8988T (cell line): ENCODE measurements around the gene DHX58.

ENCODE experiments used
- DNase-seq: peaks from one replicate; pipeline ENCODE4 v3.0.0; 2011

The DHX58 gene

DNA sequence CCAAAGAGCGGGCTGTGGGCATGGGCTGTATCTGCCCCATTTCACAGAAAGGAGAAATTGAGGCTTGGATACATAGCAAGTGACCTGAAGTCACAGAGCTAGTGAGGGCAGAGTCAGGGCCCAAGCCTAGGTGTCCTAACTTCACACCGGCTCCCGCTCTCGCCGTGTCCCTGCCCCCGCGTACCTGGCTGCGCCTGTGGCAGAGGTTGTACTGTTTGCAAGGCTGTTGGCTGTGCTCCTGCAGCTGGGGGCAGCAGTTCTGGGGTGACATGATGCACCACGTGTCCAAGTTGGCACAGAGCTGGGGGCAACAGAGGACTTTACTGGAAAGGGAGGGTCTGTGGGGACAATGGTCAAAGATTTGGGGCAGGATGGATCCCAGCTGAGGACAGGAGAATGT lies 3.4 kb downstream of the DHX58 start:
- no peak for DNase-seq

DNA sequence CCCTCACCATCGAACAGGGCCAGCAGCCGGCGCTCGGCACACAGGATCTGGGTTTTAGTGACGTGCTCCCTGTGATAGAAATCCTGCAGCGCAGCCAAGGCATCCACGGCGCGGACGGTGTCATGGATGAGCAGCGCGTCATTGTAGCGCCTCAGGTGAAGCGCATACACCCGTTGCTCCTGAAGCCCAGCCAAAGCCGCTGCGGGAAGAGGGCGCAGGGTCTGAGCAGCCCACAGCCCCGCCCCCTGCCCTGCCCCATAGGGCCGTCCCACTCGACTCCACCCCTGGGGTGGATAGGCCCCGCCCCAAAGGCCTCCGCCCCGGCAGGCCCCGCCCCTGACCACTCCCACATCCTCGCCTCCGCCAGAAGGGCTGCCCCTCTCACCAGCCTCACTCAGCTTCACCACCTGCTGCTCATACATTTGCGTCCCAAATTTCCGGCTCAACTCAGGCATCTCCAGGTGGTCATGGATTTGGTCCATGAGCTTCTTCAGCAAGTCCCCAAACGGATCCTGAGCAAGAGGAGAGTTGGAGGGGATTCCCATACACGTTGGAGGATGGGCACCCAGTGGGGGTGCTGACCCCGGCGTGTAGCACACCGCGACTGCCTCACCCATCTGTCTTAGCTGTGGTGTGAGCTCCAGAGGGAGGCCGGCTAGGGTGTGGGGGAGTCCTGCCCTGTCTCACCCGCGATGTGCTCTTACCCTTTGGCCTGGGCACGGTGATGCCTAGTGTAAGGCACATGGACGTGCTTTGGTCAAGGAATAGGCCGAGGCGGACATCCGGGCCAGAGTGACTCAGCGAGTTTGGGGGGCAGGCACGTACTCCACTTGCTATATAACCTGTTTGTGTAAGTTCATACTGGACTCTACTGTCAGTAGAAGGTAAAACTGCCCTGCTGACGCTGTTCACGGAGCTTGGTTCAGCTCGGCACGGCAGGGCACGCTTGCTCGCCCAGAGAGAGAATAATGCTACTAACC lies 4.6 kb downstream of the DHX58 start:
- DNase-seq = peak; percentile 88

DNA sequence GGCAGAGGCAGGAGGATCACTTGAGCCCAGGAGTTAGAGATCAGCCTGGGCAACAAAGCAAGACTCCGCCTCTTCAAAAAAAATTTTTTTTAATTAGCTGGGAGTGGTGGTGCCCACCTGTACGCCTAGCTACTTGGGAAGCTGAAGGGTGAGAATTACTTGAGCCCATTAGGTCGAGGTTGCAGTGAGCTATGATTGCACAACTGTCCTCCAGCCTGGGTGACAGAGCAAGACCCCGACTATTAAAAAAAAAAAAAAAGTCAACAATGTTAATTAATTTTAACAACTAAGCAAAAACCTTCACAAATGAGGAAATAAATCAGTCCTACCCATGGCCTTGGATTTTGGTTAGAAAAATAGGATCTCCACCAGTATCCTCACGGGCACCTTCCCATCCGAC lies 5.4 kb downstream of the DHX58 start:
- DNase-seq = no peak

DNA sequence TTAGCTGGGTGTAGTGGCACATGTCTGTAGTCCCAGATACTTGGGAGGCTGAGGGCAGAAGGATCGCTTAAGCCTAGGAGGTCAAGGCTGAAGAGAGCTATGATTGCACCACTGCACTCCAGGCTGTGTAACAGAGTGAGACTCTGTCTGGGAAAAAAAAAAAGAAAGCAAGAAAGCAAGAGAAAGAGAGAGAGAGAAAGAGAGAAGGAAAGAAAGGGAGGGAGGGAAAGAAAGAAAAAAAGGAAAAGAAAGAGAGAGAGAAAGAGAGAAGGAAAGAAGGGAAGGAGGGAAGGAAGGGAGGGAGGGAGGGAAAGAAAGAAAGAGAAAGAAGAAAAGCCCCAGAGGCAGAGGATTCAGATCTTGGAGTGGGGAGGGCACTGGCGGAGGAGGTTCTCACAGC lies 6.5 kb downstream of the DHX58 start:
- no peak for DNase-seq

DNA sequence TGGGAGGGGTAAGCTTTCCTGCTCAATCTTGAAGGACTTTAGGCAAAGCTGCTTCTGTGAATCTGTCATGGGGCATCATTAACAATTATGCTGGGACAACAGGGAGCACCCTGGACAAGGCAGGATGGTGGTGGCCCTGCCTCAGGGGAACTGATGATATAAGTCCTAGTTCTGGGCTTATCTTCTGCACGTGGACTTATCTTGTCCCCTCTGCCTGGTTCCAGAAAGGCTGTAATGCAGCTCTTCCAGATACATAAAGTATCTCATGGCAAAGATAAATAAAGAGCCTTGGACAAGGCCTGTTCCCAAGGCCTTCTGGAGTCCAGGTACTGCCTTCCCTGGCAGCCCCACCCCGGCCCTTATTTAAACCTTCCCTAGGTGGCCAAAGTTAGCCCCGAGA lies 8.2 kb downstream of the DHX58 start:
- no peak for DNase-seq

DNA sequence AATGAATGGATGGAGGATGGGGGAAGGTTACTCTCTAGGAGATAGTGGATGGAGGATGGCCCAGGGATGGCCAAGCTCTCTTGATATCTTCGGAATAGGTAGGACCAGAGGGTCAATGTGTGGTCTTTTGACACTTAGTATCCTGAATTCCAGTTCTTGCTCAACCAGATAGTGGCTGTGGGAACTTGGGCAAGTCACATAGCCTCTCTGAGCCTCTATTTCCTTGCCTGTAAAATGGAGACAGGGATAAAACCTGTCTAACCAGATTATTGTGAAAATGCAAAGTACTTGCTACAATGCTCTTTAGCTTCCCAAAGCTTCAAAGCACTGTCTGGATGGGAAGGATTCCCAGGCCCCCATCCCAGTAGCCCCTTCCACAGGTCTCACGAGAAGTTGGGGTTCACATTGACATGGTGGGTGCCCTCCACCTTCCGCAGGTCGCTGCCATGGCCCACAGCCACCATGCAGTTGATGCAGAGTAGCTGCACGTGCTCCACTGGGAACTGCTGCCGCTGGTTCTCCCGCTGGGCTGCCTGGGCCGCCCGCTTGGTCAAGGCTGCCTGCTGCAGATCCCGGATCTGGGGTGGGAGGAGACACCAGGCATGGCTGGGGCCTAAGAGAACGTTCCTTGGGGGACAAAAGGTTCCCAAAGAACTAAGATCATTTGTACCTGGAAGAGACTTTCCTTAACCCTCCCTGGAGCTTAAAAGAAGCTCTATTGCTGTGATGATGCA lies 9.1 kb downstream of the DHX58 start:
- no peak for DNase-seq

DNA sequence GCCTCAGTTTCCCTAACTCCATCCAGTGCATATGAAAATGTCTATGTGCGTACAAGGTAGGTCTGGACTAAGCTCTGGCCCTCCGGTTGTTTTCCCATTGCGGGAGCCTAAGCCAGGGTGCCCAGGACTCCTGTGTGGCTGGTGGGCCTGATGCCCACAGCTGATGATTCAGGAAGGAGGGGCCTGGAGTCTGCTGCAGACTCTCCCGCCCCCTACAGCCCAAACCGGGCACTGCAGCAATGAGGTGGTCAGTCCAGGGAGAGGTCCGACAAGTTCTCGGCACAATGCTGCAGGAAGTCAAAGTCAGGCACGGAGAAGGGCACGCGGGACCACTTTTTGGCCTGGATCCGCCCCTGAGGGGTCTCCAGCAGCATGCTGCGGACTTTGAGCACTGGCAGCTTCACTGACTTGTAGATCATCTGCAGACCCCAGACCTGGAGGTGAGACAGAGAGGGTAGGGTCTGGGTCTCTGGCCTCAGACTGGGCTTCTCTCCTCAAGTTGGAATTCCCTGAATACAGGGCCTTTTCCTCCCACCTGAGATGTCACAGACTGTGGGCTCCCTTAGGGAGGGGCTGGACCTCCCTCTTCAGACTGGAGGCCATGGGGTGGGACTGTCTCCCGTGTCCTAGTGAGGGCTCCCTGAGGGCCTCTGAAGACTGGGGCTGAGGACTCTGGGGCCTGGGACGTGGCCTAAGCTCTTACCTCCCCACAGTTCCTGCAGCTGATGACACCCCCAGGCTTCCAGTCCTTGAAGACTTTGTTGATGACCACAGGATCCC lies 10.8 kb downstream of the DHX58 start:
- peak; percentile 95 for DNase-seq

DNA sequence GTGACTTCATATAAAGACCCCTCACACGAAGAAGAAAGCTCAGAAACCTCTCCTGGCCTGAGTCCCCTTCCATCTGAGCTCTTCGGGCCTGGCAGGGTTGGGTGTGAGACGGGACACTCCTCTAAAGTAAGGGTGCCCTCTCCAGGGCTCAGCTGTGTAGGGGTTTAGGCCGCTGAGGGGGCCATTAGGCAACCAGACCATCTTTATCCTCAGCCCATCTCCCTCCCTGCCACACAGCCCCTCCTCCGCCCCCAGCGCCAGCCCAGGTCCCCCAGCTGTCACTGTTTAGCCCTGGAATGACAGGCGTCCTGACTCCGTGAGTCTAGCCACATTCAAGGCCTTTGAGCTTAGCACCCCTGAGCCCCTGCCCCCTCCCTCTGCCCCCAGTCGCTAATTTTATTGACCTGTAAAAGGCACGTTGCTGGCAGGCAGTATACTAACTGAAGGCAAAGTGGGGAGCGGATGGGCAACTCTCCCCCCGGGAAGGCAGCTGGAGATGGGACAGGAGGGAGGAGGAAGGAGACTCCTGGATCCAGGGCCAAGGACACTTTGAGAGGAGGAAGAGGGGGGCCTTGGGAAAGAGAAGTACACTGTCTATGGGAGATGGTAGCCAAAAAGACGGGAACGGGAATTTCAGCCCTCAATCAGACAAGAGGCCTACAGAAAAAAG lies 13.6 kb downstream of the DHX58 start:
- DNase-seq = no peak

DNA sequence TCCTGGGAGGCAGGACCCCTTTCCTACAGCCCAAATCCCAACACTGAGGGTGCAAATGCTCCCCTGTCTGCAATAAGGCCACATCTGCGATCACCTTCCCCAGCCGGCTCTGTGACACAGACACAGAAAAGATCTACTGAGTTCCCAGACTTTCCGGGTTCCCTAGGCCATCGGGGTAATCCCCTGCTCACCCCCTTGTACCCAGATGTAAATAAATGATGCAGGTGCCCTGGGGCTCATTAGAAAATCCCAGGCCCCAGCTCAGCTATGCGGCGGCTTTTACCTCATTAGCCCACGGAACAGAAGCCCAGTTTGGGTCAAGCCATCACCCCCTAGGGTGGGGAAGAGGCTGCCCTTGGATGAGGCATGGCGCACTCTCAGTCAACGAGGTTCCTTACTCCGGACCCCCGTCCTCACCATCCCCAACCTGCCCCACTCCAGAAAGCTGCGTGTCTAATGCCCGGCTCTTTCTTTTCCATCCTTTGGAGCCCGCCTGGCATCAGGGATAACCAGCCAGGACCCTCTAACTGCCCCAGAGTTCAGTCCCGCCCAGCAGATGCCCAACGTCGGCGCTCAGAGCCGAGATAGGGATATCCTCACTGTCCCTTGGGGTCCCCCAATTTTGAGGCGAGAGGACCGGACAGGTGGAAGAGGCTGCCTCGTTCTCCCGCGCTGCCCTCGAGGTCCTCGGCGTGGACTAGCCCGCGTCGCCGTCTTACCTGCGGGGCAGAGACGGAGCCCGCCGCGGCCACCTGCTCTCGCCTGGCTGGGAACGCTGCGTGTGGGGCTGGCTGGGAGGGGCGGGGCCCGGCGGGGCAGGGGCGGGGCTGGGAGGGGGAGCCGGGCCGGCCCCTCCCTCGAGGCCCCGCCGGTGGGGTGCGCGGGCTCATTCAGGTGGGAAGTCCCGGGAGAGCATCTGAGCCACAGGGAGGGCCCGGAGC lies 14.6 kb downstream of the DHX58 start, which contains the start of gene ZNF385C:
Gene ZNF385C (minus strand): TSS at position 783 of the 941 bp plus-strand sequence. CDS start 35,417 bp downstream, outside the sequence.
- DNase-seq = no peak

DNA sequence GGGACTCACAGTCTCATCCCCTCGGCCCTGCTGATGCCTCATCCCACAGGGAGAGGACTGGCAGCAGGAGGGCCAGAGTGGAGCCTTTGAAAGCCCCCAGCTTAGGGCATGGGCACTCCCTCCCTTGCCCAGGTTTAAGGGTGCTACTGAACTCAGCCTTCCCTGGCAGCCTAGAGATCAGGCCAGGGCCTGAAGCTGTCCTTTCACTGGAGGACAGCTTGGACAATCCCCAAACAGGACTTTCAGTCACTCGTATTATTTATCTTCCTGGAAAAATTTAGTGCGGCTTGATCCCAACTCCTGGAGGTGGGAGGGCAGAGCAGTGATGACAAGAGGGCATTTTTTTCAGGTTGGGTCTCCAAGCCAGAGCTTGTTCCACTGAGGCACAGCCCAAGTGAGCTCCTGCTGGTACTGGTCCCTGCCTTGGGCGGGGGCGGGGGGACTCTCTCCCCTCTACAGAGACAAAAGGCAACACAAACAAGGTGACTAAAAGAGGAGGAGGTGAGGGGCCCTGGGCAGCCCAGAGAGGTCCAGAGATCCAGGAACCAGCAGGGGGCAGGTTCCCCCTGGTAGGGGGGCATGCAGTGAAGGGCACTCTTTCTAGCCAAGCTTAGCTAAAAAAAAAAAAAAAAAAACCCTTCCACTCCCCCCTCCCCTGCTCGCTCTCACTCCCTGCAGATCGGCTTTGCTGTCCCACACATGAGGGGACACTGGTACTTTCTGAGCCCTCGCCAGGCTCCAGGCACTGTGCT lies 16.0 kb downstream of the DHX58 start:
- no peak for DNase-seq

DNA sequence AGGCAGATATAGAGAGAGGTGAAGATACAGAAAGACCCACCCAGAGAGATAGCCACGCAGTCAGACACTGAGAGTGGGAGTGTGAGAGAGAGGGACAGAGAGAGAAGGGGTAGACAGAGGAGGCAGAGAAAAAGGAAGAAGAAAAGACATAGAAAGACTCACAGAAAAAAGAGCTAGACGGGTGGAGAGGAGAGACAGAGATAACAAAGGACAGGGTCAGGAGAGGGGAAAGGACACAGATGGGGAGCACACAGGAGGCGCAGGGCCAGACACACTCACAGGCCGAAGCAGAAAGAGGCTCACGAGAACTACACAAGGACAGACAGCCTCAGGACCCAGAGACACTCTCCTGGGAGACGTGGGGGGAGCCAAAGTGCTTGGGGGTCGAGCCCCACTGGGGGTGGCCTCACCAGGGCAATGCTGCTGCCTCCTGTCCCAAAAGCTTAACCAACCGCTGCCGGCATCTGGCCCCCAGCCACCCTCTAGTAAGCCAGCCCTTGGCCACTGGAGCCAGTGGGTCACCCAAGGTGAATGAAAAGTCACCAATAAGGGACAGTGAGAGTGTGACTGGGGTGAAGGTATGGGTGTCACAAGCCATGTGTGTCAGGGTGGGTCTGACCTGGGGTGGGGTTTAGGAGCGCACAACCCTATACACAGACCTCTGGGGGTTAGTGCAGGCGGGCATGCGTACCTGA lies 18.0 kb downstream of the DHX58 start:
- DNase-seq = no peak

DNA sequence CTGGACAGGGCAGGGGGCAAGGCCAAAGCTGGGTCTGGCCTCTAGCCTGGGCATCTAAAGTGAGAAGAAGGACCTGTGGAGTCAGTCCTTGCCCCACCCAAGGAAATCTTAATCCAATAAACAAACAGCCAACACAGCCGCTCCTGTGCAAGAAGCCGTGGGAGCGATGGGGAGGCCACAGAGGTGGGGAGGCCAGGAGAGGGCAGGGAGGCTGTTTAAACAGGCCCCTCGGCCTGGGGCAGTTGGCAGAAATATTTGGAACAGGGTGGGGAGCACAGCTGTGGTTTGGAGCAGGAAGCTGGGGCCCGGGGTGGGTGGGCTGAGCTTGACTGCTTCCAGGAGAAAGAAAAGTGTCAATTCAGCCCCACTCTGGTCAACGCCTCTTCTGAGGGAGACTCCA lies 19.6 kb downstream of the DHX58 start:
- DNase-seq = no peak

DNA sequence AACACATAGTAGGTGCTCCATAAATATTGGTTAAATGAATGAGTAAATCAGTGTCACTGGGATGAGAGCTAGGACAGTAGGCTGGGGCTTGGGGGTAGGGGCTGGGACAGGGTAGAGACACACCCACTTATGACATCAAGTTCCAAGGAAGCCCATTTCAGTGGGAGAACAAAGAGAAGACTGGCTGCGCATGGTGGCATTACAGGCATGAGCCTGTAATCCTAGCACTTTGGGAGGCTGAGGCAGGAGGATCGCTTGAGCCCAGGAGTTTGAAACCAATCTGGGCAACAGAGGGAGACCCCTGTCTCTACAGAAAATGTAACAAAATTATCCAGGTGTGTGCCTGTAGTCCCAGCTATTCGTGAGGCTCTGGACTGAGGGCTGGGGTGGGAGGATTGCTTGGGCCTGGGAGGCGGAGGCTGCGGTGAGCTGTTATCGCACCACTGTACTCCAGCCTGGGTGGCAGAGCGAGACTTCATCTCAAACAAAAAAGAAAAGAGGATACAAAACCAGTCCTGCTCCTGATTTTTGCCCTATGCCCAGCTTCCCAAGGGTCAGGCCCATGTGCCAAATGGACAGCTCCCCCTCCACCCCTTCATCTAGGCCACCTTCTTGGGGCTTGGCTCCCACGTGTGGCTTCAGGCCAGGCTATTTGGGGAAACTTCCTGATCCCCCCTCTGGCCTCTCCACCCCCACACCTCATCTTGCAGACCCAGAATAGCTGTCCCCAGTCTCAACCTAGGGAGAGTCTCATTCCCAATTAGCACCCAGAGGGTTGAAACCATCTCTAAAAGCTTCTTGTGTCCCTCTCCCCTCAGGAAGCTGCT lies 21.3 kb downstream of the DHX58 start:
- no peak for DNase-seq

DNA sequence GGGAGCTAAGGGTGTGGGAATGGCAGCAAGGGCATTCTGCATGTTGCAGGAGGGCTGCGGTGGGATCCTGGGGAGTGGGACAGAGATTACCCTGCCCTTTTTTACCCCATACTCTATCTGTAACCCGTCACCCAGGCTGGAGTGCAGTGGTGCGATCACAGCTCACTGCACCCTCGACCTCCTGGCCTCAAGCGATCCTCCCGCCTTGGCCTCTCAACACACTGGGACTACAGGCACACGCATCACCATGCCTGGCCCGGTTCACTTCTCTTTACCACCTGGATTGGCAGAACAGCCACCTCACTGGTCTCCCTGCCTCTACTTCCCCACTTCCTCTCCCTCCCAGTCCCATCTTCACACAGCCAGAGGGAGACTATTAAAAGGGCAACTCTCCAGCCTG lies 23.8 kb downstream of the DHX58 start:
- no peak for DNase-seq

DNA sequence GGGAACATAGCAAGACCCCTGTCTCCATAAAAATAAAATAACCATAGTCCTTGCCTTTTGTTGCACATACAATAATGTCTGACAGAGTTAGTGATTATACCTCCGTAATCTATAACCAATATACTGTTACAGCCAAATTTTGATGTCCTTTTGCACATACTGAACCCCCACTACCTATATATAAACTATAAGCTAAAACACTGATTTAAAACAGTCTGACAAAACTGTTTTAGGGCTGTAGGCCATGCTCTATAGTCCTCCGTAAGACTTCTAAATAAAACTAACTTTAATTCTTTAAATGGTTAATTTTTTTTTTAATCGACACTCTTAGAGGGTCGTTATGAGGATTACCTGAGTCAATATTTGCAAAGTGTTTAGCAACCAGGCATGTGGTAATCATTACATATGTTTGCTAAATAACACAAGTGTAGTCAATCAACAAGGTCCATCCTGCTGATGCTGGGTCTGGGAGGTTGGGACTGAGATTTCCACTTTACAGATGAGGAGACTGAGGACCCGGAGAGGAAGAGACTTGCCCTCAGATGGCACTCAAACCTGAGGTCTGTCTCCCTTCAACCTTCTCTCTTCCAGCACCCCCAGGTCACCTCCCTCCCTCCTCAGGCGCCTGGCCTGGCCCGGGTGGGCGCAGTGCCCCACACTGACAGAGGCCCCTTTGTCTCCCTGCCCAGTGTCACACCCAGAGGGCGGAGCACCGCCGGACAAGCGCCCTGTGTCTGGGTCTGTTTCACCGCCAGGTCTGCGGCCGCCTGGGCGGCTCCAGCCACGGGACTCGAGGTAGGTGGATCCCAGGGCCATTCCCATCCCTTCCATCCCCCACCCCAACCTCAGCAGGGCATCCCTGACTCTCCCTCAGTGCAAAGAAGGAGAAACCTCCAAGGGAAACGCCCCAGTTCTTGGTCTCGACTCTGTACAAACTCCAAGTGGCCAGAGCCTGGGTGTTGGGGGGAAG lies 24.5 kb downstream of the DHX58 start:
- DNase-seq = no peak

DNA sequence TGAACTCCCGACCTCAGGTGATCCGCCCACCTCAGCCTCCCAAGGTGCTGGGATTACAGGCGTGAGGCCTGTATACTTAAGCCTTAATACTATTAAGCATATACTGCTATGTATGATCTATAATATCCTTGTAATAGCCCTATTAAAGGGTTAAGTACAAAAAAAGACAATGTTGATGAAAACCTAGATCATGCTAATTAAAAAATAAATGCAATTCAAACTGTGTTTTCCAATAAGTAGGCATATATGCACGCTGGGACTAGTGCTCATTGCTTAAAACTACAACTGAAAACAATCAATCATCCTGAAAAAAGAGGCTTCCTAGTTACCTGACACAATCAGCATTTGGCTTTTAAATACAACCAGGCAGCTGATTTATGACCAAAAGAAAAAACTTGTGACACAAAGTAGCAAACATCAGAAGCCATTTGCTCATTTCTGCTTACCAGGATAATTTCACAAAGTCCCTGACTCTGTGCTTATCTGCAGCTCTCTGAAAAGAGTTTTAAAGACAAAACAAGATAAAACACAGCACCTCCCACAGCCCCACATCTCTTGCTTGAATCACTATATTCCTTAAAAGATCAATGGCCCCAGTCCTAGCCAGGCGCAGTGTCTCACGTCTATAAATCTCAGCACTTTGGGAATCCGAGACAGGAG lies 25.3 kb downstream of the DHX58 start:
- DNase-seq = no peak

DNA sequence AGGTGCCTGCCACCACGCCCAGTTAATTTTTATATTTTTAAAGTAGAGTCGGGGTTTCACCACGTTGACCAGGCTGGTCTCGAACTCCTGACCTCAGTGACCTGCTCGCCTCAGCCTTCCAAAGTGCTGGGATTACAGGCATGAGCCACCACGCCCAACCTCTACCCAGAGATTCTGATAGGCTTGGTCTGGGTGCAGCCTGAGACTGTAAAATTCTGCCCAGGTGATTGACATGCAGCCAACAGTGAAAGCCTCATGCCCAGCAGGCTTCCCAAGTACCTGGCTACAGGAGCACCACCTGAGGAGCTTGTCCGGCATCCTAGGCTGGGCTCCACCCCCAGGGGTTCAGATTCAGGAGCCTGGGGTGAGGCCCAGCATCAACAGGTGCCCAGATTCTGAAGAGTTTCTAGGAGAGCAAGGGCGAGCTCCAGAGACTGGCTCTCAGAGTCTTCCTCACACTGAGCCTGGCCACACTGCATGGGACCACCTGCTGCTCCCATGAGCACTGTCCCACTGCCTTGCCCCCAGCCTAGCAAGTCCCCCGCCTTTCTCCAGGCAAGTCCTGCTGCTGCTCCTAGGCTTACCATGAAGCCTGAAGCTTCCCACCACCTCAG lies 30.9 kb downstream of the DHX58 start:
- no peak for DNase-seq
